IPS-18c (cell line): Measurements from ENCODE around the gene SLC35F1.

ENCODE experiments used
- H3K4me3 ChIP-seq: 2 replicates; pipeline ENCODE4 v1.7.0; 2013; ENCODE audit warnings: low read depth, mild to moderate bottlenecking, low read length, moderate library complexity; ENCODE audit not compliant: insufficient read depth
- H3K9me3 ChIP-seq: one replicate; pipeline ENCODE4 v1.6.1; 2013; ENCODE audit warnings: mild to moderate bottlenecking, low read length, moderate library complexity; ENCODE audit not compliant: control insufficient read depth, insufficient read depth

Gene SLC35F1

GRCh38 chr6:118188561-118188960 is 281.5 kb downstream of the SLC35F1 start:
- Histone ChIP-seq H3K9me3 (no peaks in the 10 kb centered on the region), H3K4me3 (no peak overlapping the region)

GRCh38 chr6:118197539-118197938 is 290.5 kb downstream of the SLC35F1 start:
- Histone ChIP-seq H3K9me3 (no peaks in the 10 kb centered on the region), H3K4me3 (no peak overlapping the region)

GRCh38 chr6:118198746-118199145 is 291.7 kb downstream of the SLC35F1 start:
- no peaks in the 10 kb centered on the region for H3K9me3 ChIP-seq

GRCh38 chr6:118200160-118200559 is 293.1 kb downstream of the SLC35F1 start:
- Histone ChIP-seq H3K4me3 (no peak overlapping the region), H3K9me3 (no peaks in the 10 kb centered on the region)

More at GRCh38 chr6:118198746-118199145, 291.7 kb downstream of the SLC35F1 start:
- H3K4me3 ChIP-seq: no peak overlapping the region

- Histone ChIP-seq H3K4me3 (no peak overlapping the region), H3K9me3 (no peaks in the 10 kb centered on the region)
These were observed 295.5 kb downstream of the SLC35F1 start for GRCh38 chr6:118202517-118202916.

GRCh38 chr6:118203545-118203944 is 296.5 kb downstream of the SLC35F1 start:
- Histone ChIP-seq H3K4me3 (no peak overlapping the region), H3K9me3 (no peaks in the 10 kb centered on the region)

GRCh38 chr6:118206221-118206620 is 299.2 kb downstream of the SLC35F1 start:
- no peak overlapping the region for H3K4me3 ChIP-seq
- H3K9me3 ChIP-seq: no peaks in the 10 kb centered on the region

- H3K9me3 ChIP-seq: no peaks in the 10 kb centered on the region
- no peak overlapping the region for H3K4me3 ChIP-seq
These were observed 300.9 kb downstream of the SLC35F1 start for GRCh38 chr6:118207947-118208346.

- Histone ChIP-seq H3K9me3 (no peaks in the 10 kb centered on the region), H3K4me3 (no peak overlapping the region)
These were observed 305.5 kb downstream of the SLC35F1 start for GRCh38 chr6:118212451-118213173.

- Histone ChIP-seq H3K4me3 (no peak overlapping the region), H3K9me3 (no peaks in the 10 kb centered on the region)
These were observed 308.2 kb downstream of the SLC35F1 start for GRCh38 chr6:118215269-118215668.

GRCh38 chr6:118216751-118217150 is 309.7 kb downstream of the SLC35F1 start:
- no peak overlapping the region for H3K4me3 ChIP-seq

GRCh38 chr6:118218156-118218555 is 311.1 kb downstream of the SLC35F1 start:
- H3K4me3 ChIP-seq: no peak overlapping the region

More at GRCh38 chr6:118216751-118217150, 309.7 kb downstream of the SLC35F1 start:
- H3K9me3 ChIP-seq: no peaks in the 10 kb centered on the region

GRCh38 chr6:118220429-118221128 is 313.5 kb downstream of the SLC35F1 start:
- Histone ChIP-seq H3K4me3 (no peak overlapping the region), H3K9me3 (no peaks in the 10 kb centered on the region)

More at GRCh38 chr6:118218156-118218555, 311.1 kb downstream of the SLC35F1 start:
- no peaks in the 10 kb centered on the region for H3K9me3 ChIP-seq

GRCh38 chr6:118223316-118223715 is 316.3 kb downstream of the SLC35F1 start:
- H3K4me3 ChIP-seq: no peak overlapping the region
- no peaks in the 10 kb centered on the region for H3K9me3 ChIP-seq

- no peak overlapping the region for H3K4me3 ChIP-seq
These were observed 321.8 kb downstream of the SLC35F1 start for GRCh38 chr6:118228886-118229285.

GRCh38 chr6:118240878-118241528 is 333.9 kb downstream of the SLC35F1 start:
- Histone ChIP-seq H3K4me3 (no peak overlapping the region), H3K9me3 (no peaks in the 10 kb centered on the region)

More at GRCh38 chr6:118228886-118229285, 321.8 kb downstream of the SLC35F1 start:
- H3K9me3 ChIP-seq: no peaks in the 10 kb centered on the region

GRCh38 chr6:118246406-118246805 is 339.3 kb downstream of the SLC35F1 start:
- no peak overlapping the region for H3K4me3 ChIP-seq
- no peaks in the 10 kb centered on the region for H3K9me3 ChIP-seq

GRCh38 chr6:118248171-118248570 is 341.1 kb downstream of the SLC35F1 start:
- no peaks in the 10 kb centered on the region for H3K9me3 ChIP-seq
- no peak overlapping the region for H3K4me3 ChIP-seq
